ENCODE measurements around the gene PLAAT1.

Gene PLAAT1

GRCh38 chr3:193292386-193292785 is 51.4 kb downstream of the PLAAT1 start:
- Mint-ChIP-seq H3K27me3 (peaks cover 4% of the 10 kb centered on the region), H3K9me3 (peaks cover 5% of the 10 kb centered on the region), H3K4me1 (no peaks in the 10 kb centered on the region), H3K36me3 (no peaks in the 10 kb centered on the region), H3K4me3 (no peak overlapping the region), H3K27ac (no peak overlapping the region)
- no peak for DNase-seq (ENCODE audit: low spot score in 2 of 2)
- no peak for ATAC-seq (ENCODE audit: low read depth)

- Mint-ChIP-seq H3K27me3 (peaks cover 4% of the 10 kb centered on the region), H3K36me3 (no peaks in the 10 kb centered on the region), H3K4me3 (no peak overlapping the region), H3K9me3 (peaks cover 5% of the 10 kb centered on the region), H3K27ac (no peak overlapping the region), H3K4me1 (no peaks in the 10 kb centered on the region)
- DNase-seq (ENCODE audit: low spot score in 2 of 2) (no peak), ATAC-seq (ENCODE audit: low read depth) (no peak)
Measured at GRCh38 chr3:193295985-193296384, 55.0 kb downstream of the PLAAT1 start.

GRCh38 chr3:193297421-193297820 is 56.4 kb downstream of the PLAAT1 start:
- no peaks in the 10 kb centered on the region for H3K36me3 Mint-ChIP-seq
- DNase-seq (ENCODE audit: low spot score in 2 of 2), result no peak

GRCh38 chr3:193301433-193301832 is 60.4 kb downstream of the PLAAT1 start:
- DNase-seq (ENCODE audit: low spot score in 2 of 2), result no peak
- Mint-ChIP-seq H3K27ac (no peak overlapping the region), H3K27me3 (peaks cover 5% of the 10 kb centered on the region), H3K9me3 (peaks cover 3% of the 10 kb centered on the region), H3K4me1 (no peaks in the 10 kb centered on the region), H3K4me3 (no peak overlapping the region), H3K36me3 (no peaks in the 10 kb centered on the region)
- no peak for ATAC-seq (ENCODE audit: low read depth)

More at GRCh38 chr3:193297421-193297820, 56.4 kb downstream of the PLAAT1 start:
- no peaks in the 10 kb centered on the region for H3K4me1 Mint-ChIP-seq
- ATAC-seq (ENCODE audit: low read depth), result no peak
- peaks cover 3% of the 10 kb centered on the region for H3K9me3 Mint-ChIP-seq
- H3K27ac Mint-ChIP-seq, result no peak overlapping the region
- H3K27me3 Mint-ChIP-seq, result peaks cover 6% of the 10 kb centered on the region
- H3K4me3 Mint-ChIP-seq, result no peak overlapping the region

GRCh38 chr3:193305356-193305755 is 64.3 kb downstream of the PLAAT1 start:
- H3K4me3 Mint-ChIP-seq, result no peak overlapping the region
- peaks cover 8% of the 10 kb centered on the region for H3K27me3 Mint-ChIP-seq
- peaks cover 3% of the 10 kb centered on the region for H3K9me3 Mint-ChIP-seq
- no peaks in the 10 kb centered on the region for H3K4me1 Mint-ChIP-seq
- H3K36me3 Mint-ChIP-seq, result no peaks in the 10 kb centered on the region
- DNase-seq (ENCODE audit: low spot score in 2 of 2) (no peak), ATAC-seq (ENCODE audit: low read depth) (no peak)
- no peak overlapping the region for H3K27ac Mint-ChIP-seq

- no peak overlapping the region for H3K27ac Mint-ChIP-seq
- H3K9me3 Mint-ChIP-seq, result no peaks in the 10 kb centered on the region
- DNase-seq (ENCODE audit: low spot score in 2 of 2) (no peak), ATAC-seq (ENCODE audit: low read depth) (no peak)
- H3K4me1 Mint-ChIP-seq, result no peaks in the 10 kb centered on the region
- no peak overlapping the region for H3K4me3 Mint-ChIP-seq
- peaks cover 3% of the 10 kb centered on the region for H3K27me3 Mint-ChIP-seq
- H3K36me3 Mint-ChIP-seq, result no peaks in the 10 kb centered on the region
Measured at GRCh38 chr3:193310914-193311723, 70.1 kb downstream of the PLAAT1 start.

- no peaks in the 10 kb centered on the region for H3K36me3 Mint-ChIP-seq
- no peak for DNase-seq (ENCODE audit: low spot score in 2 of 2)
- no peak for ATAC-seq (ENCODE audit: low read depth)
- no peak overlapping the region for H3K4me3 Mint-ChIP-seq
- H3K27ac Mint-ChIP-seq, result no peak overlapping the region
- H3K9me3 Mint-ChIP-seq, result no peaks in the 10 kb centered on the region
- no peaks in the 10 kb centered on the region for H3K4me1 Mint-ChIP-seq
- H3K27me3 Mint-ChIP-seq, result peaks cover 3% of the 10 kb centered on the region
Measured at GRCh38 chr3:193313061-193313958, 72.3 kb downstream of the PLAAT1 start.

GRCh38 chr3:193314161-193314560 is 73.1 kb downstream of the PLAAT1 start:
- Mint-ChIP-seq H3K27ac (no peak overlapping the region), H3K4me1 (no peaks in the 10 kb centered on the region), H3K36me3 (no peaks in the 10 kb centered on the region), H3K27me3 (peaks cover 3% of the 10 kb centered on the region), H3K9me3 (no peaks in the 10 kb centered on the region), H3K4me3 (no peak overlapping the region)
- DNase-seq (ENCODE audit: low spot score in 2 of 2), result no peak
- no peak for ATAC-seq (ENCODE audit: low read depth)

GRCh38 chr3:193317682-193318300 is 76.8 kb downstream of the PLAAT1 start:
- no peak for DNase-seq (ENCODE audit: low spot score in 2 of 2)
- no peak for ATAC-seq (ENCODE audit: low read depth)
- Mint-ChIP-seq H3K4me3 (no peak overlapping the region), H3K36me3 (no peaks in the 10 kb centered on the region), H3K9me3 (no peaks in the 10 kb centered on the region), H3K27me3 (peaks cover 2% of the 10 kb centered on the region), H3K27ac (no peak overlapping the region), H3K4me1 (no peaks in the 10 kb centered on the region)
